ENCODE measurements around the gene GNG4. TPM values are rescaled to one million over a fixed set of nuclear protein-coding genes. Genes with fewer than 3 reads are reported as not detected.
A peak's percentile ranks its signal among the peaks of the same experiment; 100 is the strongest.

The GNG4 gene
- total and polyA plus RNA-seq, 9 of the 15 experiments (the other 6 are each of a cell fraction or from before 2014, with no cell fraction given), result 0.06 to 0.58 (median 0.08) TPM; not detected in 4

DNA sequence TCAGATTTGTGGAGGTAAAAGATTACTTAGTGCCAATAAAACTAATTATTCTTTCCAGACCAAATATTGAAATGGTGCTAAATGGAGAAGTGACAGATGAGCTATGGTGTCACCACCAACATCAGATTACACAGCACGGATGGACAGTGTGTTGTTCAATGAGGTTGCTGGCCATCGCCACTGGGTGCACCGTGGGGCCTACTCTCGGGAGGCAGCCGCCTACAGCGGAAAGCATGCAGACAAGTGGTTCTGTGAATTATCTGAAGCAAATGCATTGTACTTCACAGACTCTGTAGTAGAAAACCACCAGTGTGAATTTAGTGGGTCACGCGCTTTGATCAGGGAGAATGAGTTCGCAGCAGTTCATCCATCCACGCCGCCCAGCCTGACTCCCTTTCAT lies 42.3 kb downstream of the GNG4 start:
- Histone ChIP-seq H3K9ac (ENCODE audit: insufficient read depth in 1 of 2, low read depth in 2 of 2, low read length in 2 of 2) (no peak overlapping the region), H3K9me1 (ENCODE audit: control insufficient read depth, insufficient read depth, low read length) (no peaks in the 10 kb centered on the region), H3K36me3 (ENCODE audit: control insufficient read depth, insufficient read depth, low read length) (no peaks in the 10 kb centered on the region), H2AFZ (ENCODE audit: low read depth, low read length) (no peak overlapping the region), H3K79me2 (ENCODE audit: control insufficient read depth, insufficient read depth, low read length) (no peaks in the 10 kb centered on the region), H4K20me1 (replicated peaks; ENCODE audit: control insufficient read depth, insufficient read depth, low read length) (no peaks in the 10 kb centered on the region), H3K4me3 (no peak overlapping the region), H3K4me1 (replicated peaks in 1 of 2; ENCODE audit: control insufficient read depth in 2 of 2, insufficient read depth in 2 of 2, low read length in 2 of 2) (no peaks in the 10 kb centered on the region), H3K27me3 (ENCODE audit: control insufficient read depth in 2 of 2, insufficient read depth in 2 of 2, low read length in 2 of 2) (peaks cover 26 to 69% of the 10 kb centered on the region in 2 experiments), H3K4me2 (ENCODE audit: insufficient read depth, low read length) (no peak overlapping the region), H3K9me3 (replicated peaks; ENCODE audit: control insufficient read depth, insufficient read depth, low read depth, low read length) (no peaks in the 10 kb centered on the region), H3K27ac (ENCODE audit: extremely low read depth, low read depth, low read length) (no peak overlapping the region)
- ChIA-PET POLR2A (interaction anchor here (1.0 kb wide), 1 partner anchor 12 kb away, joined by 3 read pairs; no protein-coding TSS in a partner anchor), CTCF (ENCODE audit: low intra/inter-chr PET ratio) (no interaction called here)
- no TSS peak for BruUV-seq (replicated peaks)
- intact Hi-C loops (cut with micrococcal nuclease) (no loop called here), in situ Hi-C loops (cut with MboI) (no loop called here)
- no peak for TF ChIP-seq RBFOX2 (IDR thresholded peaks at IDR 0.05; ENCODE audit: low read depth, low read length)
- ATAC-seq, result peak; percentile 60
- no peak for DNase-seq (ENCODE audit: extremely low read depth in 1 of 4, low spot score in 3 of 4)
- WGBS (ENCODE audit: insufficient coverage, low coverage, missing lambda C conversion rate), result 37% methylated on average over 11 of the region's 11 CpGs
- no peak for FAIRE-seq

DNA sequence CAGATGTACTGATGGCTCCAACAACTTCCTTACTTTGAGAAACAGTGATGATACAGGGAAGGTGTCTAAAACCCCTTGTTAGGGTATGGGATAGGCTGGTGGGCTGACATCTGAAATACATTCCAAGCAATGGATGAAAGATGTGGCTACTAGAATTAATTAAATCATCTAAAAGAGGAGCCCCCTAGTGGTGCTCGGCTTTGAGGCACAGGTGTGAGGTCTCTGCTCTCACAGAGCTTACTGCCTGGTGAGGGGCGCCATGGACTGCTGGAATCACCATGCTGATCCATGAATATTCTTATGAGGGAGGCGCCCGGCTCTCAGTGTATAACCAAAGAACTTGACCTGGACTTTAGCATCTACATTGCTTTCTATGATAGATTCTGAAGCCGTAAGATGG lies 48.5 kb downstream of the GNG4 start:
- Histone ChIP-seq H3K4me3 (no peak overlapping the region), H3K9me3 (replicated peaks; ENCODE audit: control insufficient read depth, insufficient read depth, low read depth, low read length) (no peaks in the 10 kb centered on the region), H3K27ac (ENCODE audit: extremely low read depth, low read depth, low read length) (no peak overlapping the region), H2AFZ (ENCODE audit: low read depth, low read length) (no peak overlapping the region), H3K4me1 (replicated peaks in 1 of 2; ENCODE audit: control insufficient read depth in 2 of 2, insufficient read depth in 2 of 2, low read length in 2 of 2) (no peaks in the 10 kb centered on the region), H3K9ac (ENCODE audit: insufficient read depth in 1 of 2, low read depth in 2 of 2, low read length in 2 of 2) (no peak overlapping the region), H3K4me2 (ENCODE audit: insufficient read depth, low read length) (no peak overlapping the region), H3K36me3 (ENCODE audit: control insufficient read depth, insufficient read depth, low read length) (no peaks in the 10 kb centered on the region), H3K27me3 (ENCODE audit: control insufficient read depth in 2 of 2, insufficient read depth in 2 of 2, low read length in 2 of 2) (peaks cover 22 to 63% of the 10 kb centered on the region in 2 experiments), H3K79me2 (ENCODE audit: control insufficient read depth, insufficient read depth, low read length) (no peaks in the 10 kb centered on the region), H4K20me1 (replicated peaks; ENCODE audit: control insufficient read depth, insufficient read depth, low read length) (no peaks in the 10 kb centered on the region), H3K9me1 (ENCODE audit: control insufficient read depth, insufficient read depth, low read length) (no peaks in the 10 kb centered on the region)
- in situ Hi-C loops (cut with MboI) (no loop called here), intact Hi-C loops (cut with micrococcal nuclease) (loop anchor here (5.0 kb wide), 1 partner anchor 89 kb away; no protein-coding TSS in a partner anchor)
- no TSS peak for BruUV-seq (replicated peaks)
- DNase-seq (ENCODE audit: extremely low read depth in 1 of 4, low spot score in 3 of 4) (peak in 3 of 4 experiments; percentile 37 to 44 (median 40)), ATAC-seq (peak; percentile 77), FAIRE-seq (no peak)
- ChIA-PET POLR2A (interaction anchor here (0.8 to 2.0 kb wide), 5 partner anchors 10 to 466 kb away, joined by 3 to 7 read pairs (median 6); no protein-coding TSS in a partner anchor), CTCF (ENCODE audit: low intra/inter-chr PET ratio) (no interaction called here)
- 6% methylated on average over 5 of the region's 5 CpGs for WGBS (ENCODE audit: insufficient coverage, low coverage, missing lambda C conversion rate)
- TF ChIP-seq, protein P1, sequence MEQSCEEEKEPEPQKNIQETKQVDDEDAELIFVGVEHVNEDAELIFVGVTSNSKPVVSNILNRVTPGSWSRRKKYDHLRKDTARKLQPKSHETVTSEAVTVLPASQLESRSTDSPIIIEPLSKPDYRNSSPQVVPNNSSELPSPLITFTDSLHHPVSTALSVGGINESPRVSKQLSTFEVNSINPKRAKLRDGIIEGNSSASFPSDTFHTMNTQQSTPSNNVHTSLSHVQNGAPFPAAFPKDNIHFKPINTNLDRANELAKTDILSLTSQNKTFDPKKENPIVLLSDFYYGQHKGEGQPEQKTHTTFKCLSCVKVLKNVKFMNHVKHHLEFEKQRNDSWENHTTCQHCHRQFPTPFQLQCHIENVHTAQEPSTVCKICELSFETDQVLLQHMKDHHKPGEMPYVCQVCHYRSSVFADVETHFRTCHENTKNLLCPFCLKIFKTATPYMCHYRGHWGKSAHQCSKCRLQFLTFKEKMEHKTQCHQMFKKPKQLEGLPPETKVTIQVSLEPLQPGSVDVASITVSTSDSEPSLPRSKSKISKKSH (CRISPR knock-in tag; IDR thresholded peaks at IDR 0.05), result no peak
- TF ChIP-seq HNRNPL (IDR thresholded peaks at IDR 0.05; ENCODE audit: low read depth, low read length) (no peak), RAD21 (CRISPR knock-in tag; conservative IDR thresholded peaks at IDR 0.05 in 1 of 2, IDR thresholded peaks at IDR 0.05 in 1 of 2) (peak in 1 of 2 experiments; percentile 34; a peak in 2 of 4 replicates), FIP1L1 (IDR thresholded peaks at IDR 0.05; ENCODE audit: low read depth, low read length, poor library complexity, severe bottlenecking) (no peak), NR2C1 (IDR thresholded peaks at IDR 0.05) (no peak), NR2C1 (tag; IDR thresholded peaks at IDR 0.05) (no peak), KAT7 (CRISPR knock-in tag; IDR thresholded peaks at IDR 0.05; ENCODE audit: borderline replicate concordance) (no peak), NBN (IDR thresholded peaks at IDR 0.05; ENCODE audit: low read depth) (no peak), COPS2 (conservative IDR thresholded peaks at IDR 0.05) (no peak), ESRRB (CRISPR knock-in tag; IDR thresholded peaks at IDR 0.05; ENCODE audit: borderline replicate concordance) (no peak), ZBTB7A (IDR thresholded peaks at IDR 0.05; ENCODE audit: borderline replicate concordance, control insufficient read depth, low read depth, low read length) (no peak)
- TF ChIP-seq, protein P2, sequence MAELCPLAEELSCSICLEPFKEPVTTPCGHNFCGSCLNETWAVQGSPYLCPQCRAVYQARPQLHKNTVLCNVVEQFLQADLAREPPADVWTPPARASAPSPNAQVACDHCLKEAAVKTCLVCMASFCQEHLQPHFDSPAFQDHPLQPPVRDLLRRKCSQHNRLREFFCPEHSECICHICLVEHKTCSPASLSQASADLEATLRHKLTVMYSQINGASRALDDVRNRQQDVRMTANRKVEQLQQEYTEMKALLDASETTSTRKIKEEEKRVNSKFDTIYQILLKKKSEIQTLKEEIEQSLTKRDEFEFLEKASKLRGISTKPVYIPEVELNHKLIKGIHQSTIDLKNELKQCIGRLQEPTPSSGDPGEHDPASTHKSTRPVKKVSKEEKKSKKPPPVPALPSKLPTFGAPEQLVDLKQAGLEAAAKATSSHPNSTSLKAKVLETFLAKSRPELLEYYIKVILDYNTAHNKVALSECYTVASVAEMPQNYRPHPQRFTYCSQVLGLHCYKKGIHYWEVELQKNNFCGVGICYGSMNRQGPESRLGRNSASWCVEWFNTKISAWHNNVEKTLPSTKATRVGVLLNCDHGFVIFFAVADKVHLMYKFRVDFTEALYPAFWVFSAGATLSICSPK (IDR thresholded peaks at IDR 0.05; ENCODE audit: borderline replicate concordance), result no peak

All from K562 (cell line).